C4-2B (cell line): Measurements from ENCODE around the gene CAMK1D.

Source experiments
- ZFX ChIP-seq: fragments of 450-650 bp; IDR thresholded peaks from 2 replicates; pipeline ENCODE4 v1.6.1; 2017
- TF ChIP-seq, protein P1 (sequence below): fragments of 450-650 bp; conservative IDR thresholded peaks from 2 replicates; pipeline ENCODE4 v1.5.1; 2017; ENCODE audit warnings: mild to moderate bottlenecking

GRCh38 chr10:12801214-12802087 is 452.1 kb downstream of the CAMK1D start:
- TF ChIP-seq, protein P1, sequence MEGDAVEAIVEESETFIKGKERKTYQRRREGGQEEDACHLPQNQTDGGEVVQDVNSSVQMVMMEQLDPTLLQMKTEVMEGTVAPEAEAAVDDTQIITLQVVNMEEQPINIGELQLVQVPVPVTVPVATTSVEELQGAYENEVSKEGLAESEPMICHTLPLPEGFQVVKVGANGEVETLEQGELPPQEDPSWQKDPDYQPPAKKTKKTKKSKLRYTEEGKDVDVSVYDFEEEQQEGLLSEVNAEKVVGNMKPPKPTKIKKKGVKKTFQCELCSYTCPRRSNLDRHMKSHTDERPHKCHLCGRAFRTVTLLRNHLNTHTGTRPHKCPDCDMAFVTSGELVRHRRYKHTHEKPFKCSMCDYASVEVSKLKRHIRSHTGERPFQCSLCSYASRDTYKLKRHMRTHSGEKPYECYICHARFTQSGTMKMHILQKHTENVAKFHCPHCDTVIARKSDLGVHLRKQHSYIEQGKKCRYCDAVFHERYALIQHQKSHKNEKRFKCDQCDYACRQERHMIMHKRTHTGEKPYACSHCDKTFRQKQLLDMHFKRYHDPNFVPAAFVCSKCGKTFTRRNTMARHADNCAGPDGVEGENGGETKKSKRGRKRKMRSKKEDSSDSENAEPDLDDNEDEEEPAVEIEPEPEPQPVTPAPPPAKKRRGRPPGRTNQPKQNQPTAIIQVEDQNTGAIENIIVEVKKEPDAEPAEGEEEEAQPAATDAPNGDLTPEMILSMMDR = no peak
- no peak for TF ChIP-seq ZFX
